T-helper 1 cell treated with Interleukin-12 subunit alpha and Interleukin-12 subunit beta and Interleukin-4 antibody, amounts not matched to agents 30 μg/mL and 1 μg/mL, for 36 hours (primary cell): ENCODE measurements around the gene ARID4B.

Experiments
- H3K27ac Mint-ChIP-seq: one replicate; pipeline ENCODE4 v1.8.0; 2021; ENCODE audit warnings: mild to moderate bottlenecking, mixed read lengths
- H3K27me3 Mint-ChIP-seq: one replicate; pipeline ENCODE4 v1.8.0; 2021; ENCODE audit warnings: low read depth, mixed read lengths
- H3K36me3 Mint-ChIP-seq: one replicate; pipeline ENCODE4 v1.8.0; 2021; ENCODE audit warnings: low read depth, mixed read lengths
- H3K4me1 Mint-ChIP-seq: one replicate; pipeline ENCODE4 v1.8.0; 2021; ENCODE audit warnings: low read depth, mixed read lengths
- H3K4me3 Mint-ChIP-seq: one replicate; pipeline ENCODE4 v1.8.0; 2021; ENCODE audit warnings: mild to moderate bottlenecking, moderate library complexity, mixed read lengths
- H3K9me3 Mint-ChIP-seq: one replicate; pipeline ENCODE4 v1.8.0; 2021; ENCODE audit warnings: mixed read lengths

Gene ARID4B

DNA sequence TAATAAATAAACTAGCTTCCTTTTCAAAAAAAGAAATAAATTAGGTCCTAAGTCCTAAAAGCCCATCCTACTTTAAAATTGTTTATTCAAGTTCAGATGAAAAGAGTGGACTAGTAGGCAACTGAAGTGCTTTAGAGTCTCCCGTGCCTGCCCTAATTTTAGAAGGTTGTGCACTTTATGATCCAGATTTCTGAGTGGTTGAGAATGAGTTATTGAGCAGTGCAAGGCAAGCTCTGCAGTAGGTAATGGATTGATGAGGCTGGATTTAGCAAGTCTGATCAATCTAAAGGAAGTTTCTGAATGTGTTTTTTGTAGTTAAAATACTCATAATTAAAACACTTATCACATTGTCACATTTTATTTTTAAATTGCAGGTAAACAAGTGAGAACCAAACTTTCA is 13.4 kb upstream of the ARID4B start:
- Mint-ChIP-seq H3K4me1 (peaks cover 11% of the 10 kb centered on the region), H3K9me3 (no peaks in the 10 kb centered on the region), H3K27me3 (no peaks in the 10 kb centered on the region), H3K36me3 (peaks cover 25% of the 10 kb centered on the region), H3K27ac (no peak overlapping the region), H3K4me3 (no peak overlapping the region)

DNA sequence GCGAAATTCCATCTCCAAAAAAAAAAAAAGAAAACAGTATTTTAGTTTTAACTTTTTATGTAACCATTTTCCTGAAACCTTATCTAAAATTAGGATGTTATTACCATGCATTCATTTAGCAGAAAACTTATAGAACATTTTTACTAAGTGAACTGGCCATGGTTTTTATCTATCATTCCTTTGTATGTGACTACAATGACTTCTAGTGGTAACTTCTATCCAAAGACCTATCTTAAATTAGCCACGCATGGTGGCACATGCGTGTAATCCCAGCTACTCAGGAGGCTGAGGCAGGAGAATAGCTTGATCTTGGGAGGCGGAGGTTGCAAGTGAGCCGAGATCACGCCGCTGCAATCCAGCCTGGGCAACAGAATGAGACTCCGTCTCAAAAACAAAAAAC is 11.8 kb upstream of the ARID4B start:
- H3K9me3 Mint-ChIP-seq, result no peaks in the 10 kb centered on the region
- H3K4me3 Mint-ChIP-seq, result no peak overlapping the region
- H3K27ac Mint-ChIP-seq, result no peak overlapping the region
- H3K4me1 Mint-ChIP-seq, result peaks cover 14% of the 10 kb centered on the region
- peaks cover 19% of the 10 kb centered on the region for H3K36me3 Mint-ChIP-seq
- no peaks in the 10 kb centered on the region for H3K27me3 Mint-ChIP-seq

DNA sequence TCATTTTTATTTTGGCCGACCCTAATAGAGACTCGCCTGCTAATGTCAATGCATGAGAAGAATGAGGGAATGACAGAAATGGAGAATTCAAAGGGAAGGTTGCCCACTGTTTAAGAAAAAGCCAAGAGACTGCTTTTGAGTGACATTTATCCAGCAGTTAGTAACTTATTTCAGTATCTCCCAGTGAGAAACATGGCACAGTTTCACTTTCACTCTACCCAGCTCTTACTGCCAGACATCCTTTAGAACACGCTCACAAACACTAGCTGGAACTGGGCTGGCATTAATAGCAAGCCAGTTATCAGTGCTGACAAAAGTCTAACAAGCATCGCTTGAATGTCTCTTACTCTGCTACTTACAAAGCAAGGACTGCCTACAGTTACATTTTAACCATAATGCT is 8.9 kb upstream of the ARID4B start:
- peaks cover 12% of the 10 kb centered on the region for H3K36me3 Mint-ChIP-seq
- H3K4me3 Mint-ChIP-seq, result peak overlapping the region; percentile 47
- no peaks in the 10 kb centered on the region for H3K9me3 Mint-ChIP-seq
- H3K27ac Mint-ChIP-seq, result peak overlapping the region; percentile 79
- H3K27me3 Mint-ChIP-seq, result no peaks in the 10 kb centered on the region
- peaks cover 20% of the 10 kb centered on the region for H3K4me1 Mint-ChIP-seq

DNA sequence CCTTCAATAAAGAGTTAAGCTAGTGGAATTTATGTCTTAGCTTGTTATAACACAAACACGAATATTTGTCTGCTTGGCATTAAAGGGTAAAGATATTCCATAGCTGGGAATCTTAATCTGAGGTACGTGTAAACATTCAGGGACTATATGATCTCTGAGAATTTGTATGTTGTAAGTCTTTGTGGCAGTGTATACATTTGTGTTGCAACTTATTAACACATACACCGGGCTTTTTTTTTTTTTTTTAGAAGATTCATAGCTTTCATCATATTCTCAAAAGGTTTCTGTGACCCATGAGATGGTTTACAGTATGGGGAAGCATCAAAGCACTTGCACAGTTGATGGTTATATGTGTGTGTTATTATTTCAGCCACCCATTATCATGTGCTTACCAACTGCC is 3.4 kb upstream of the ARID4B start:
- peaks cover 8% of the 10 kb centered on the region for H3K36me3 Mint-ChIP-seq
- H3K27ac Mint-ChIP-seq, result no peak overlapping the region
- peaks cover 16% of the 10 kb centered on the region for H3K4me1 Mint-ChIP-seq
- H3K9me3 Mint-ChIP-seq, result no peaks in the 10 kb centered on the region
- no peak overlapping the region for H3K4me3 Mint-ChIP-seq
- no peaks in the 10 kb centered on the region for H3K27me3 Mint-ChIP-seq

DNA sequence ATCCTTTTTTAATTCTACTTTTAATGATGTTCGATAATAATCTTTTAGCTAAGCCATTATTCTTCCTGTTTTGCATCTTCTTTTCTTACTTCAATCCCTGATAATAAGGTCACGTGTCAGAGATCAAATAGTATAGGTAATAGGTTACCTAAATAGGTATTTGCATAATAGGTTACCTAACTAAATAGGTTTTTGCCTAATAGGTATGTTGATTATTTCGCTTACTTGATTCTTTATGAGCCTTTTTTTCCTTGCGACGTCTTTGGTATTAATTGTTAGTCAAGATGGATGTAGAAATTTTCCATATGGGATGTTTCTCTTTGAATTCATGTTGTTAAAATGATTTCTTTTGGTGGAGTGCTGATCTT is 2.9 kb upstream of the ARID4B start:
- peaks cover 19% of the 10 kb centered on the region for H3K4me1 Mint-ChIP-seq

DNA sequence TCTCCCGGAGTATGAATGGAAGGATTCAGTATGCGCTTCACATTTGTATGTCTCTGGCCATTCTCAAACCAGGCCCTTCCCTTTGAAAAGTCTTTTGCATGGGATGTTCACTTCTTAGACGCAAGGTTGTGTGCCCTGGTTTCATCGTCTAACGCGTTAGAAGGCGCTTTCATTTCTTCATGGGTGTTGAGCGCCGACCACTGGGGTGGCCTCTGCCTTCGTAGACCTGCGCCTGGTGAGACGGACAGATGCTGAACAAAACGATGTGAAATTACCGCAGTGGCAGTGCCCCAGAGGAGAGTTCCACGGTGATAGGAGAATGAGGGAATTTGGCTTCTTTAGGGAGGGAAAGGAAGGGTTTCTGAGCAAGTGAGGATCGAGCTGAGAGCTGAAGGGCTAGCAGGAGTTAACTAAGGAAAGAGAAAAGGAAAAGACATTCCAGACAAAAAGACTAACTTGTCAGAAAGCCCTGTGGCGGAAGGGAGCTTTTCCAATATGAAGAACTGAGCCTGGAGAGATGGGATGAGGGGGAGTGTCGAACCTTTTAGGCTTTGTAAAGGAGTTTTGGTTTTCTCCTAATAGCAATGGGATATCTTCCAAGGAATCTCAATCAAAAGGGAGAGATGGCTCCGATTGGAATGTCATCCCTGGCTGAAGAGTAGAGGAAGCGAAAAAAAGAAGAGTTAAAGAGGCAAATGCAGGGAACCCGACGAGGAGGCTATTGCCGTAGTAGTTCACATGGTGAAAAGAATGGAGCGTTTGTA is 1.3 kb upstream of the ARID4B start:
- Mint-ChIP-seq H3K4me1 (peaks cover 25% of the 10 kb centered on the region), H3K36me3 (peaks cover 14% of the 10 kb centered on the region), H3K9me3 (no peaks in the 10 kb centered on the region), H3K27ac (no peak overlapping the region), H3K4me3 (no peak overlapping the region), H3K27me3 (no peaks in the 10 kb centered on the region)

More for the DNA sequence above, 2.9 kb upstream of the ARID4B start:
- Mint-ChIP-seq H3K36me3 (peaks cover 11% of the 10 kb centered on the region), H3K27me3 (no peaks in the 10 kb centered on the region), H3K4me3 (no peak overlapping the region), H3K9me3 (no peaks in the 10 kb centered on the region), H3K27ac (no peak overlapping the region)

DNA sequence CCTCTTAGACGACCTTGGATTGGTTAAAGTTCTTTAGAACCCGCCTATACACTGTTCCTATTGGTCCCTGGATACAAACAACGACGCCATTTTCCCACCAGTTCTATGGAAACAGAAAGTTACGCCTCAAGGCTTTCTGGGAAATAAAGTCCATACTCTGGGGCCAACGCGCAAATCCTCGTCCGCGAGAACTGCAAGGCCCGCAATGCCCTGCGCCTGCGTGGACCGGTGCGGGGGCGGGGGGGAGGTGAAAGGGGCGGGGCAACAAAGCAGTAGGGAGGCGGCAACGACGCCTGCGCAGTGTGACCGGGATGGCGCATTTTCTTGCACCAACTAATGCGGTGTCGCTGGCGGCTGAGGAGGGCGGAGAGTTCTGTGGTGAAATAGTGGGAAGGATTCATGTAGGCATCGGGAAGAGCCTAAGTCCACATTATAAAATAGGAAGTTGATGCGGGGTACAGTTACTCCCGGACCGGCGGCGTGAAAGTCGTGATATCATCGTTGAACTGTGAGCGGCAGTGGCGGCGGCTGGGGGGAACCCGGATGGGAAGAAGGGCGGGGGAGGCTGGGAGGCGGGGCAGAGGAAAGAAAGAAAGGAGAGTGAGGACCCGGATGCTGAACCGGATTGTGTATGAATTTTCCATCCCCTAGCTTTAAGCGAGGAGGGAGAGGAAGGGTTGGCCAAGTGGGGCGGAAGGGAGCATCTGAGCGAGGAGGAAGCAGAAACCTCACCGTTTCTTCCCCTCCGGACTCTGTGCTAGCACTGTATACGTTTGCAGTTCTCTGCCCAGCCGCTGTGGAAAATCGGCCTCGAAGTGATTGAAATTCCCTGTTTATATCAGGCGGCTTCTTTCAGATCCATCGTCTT is 526 bp upstream of the ARID4B start, which contains the start of gene GGPS1:
Gene GGPS1 (plus strand): TSS at position 300 of the 868 bp plus-strand sequence. CDS start 6,695 bp downstream, outside the sequence.
- Mint-ChIP-seq H3K4me1 (peaks cover 22% of the 10 kb centered on the region), H3K9me3 (no peaks in the 10 kb centered on the region), H3K36me3 (peaks cover 13% of the 10 kb centered on the region), H3K27ac (no peak within 1 kb of the TSS), H3K4me3 (no peak within 1 kb of the TSS), H3K27me3 (no peaks in the 10 kb centered on the region)

DNA sequence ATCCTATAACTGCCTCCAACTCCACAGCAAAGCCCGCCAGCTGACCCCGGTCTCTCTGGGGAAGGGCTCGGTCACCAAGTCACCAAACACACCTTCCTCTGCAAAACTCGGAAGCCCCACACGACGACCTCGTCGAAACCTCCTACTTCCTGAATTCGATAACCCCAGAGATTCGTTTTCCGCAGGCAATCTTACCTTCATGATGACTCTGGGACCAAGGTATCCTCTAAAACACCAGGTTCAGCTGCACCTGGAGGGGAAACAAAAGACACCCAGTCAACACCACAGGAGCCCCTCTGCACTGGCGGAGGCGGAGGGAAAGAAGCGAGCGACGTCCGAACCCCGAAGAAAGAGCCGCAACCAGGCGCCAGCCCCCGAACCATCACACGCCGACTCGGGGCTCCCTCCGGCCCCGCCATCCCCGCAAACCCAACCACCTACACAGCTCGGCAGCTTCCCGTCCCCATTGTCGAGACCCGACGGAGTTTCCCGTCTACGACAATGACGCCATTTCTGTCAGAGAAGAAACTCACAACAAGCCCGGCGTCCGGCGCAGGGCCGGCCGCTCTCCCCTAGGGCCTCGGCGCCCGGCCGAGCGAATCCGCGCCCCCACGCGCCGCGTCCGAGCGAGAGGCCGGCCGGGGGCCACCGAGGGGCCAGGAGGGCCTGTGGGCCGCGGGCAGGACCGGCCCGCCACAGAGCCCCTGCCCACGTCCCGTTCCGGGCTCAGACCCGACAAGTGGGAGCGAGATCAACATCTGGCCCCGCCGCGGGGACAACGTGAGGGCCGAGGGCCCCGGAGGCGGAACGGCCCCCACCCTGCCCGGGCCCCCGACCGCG is 1.0 kb downstream of the ARID4B start:
- H3K27ac Mint-ChIP-seq, result peak overlapping the region; percentile 98
- no peaks in the 10 kb centered on the region for H3K27me3 Mint-ChIP-seq
- no peaks in the 10 kb centered on the region for H3K9me3 Mint-ChIP-seq
- H3K4me1 Mint-ChIP-seq, result peaks cover 24% of the 10 kb centered on the region
- peak overlapping the region; percentile 94 for H3K4me3 Mint-ChIP-seq
- H3K36me3 Mint-ChIP-seq, result peaks cover 20% of the 10 kb centered on the region

DNA sequence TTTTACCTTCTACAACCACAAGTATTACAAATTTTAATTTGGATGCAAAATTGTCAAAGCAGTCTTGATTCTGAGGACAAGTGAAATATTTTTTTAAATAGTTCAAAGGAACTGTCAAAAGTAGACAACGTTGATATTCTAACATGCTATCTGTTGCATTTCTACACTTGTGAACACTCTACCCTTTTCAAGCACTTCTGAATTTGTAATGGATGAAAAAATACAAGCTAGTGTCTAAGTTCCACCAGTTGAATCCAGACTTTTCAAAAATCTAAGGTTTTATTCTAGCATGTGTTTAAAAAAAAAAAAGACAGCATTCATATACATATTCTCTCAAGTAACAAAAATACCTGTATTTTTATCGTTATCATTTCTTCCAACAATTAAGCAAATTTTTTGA is 2.1 kb downstream of the ARID4B start:
- Mint-ChIP-seq H3K4me3 (peak overlapping the region; percentile 94), H3K27me3 (no peaks in the 10 kb centered on the region), H3K36me3 (peaks cover 25% of the 10 kb centered on the region), H3K9me3 (no peaks in the 10 kb centered on the region), H3K27ac (peak overlapping the region; percentile 98), H3K4me1 (peaks cover 29% of the 10 kb centered on the region)

DNA sequence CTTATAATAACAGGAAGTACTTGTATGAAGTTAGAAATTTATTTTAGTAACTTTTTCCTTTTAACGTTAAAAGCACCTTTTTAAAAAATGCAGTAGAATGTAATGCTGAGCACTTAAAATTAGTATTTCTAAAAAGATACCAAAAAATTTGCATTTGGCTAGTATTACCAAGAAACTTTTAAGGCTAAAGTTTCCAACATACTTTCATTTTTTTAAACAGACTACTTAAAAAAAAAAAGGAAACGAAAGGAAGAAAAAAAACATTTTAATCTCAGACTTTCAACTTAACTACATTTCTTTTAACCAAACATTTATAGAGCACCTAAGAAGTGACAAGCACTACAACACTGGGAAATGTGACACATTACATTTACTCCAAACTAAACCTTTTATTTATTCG is 2.8 kb downstream of the ARID4B start:
- H3K4me3 Mint-ChIP-seq, result peak overlapping the region; percentile 94
- no peaks in the 10 kb centered on the region for H3K27me3 Mint-ChIP-seq
- peaks cover 36% of the 10 kb centered on the region for H3K4me1 Mint-ChIP-seq
- H3K36me3 Mint-ChIP-seq, result peaks cover 31% of the 10 kb centered on the region
- H3K27ac Mint-ChIP-seq, result peak overlapping the region; percentile 26
- no peaks in the 10 kb centered on the region for H3K9me3 Mint-ChIP-seq

DNA sequence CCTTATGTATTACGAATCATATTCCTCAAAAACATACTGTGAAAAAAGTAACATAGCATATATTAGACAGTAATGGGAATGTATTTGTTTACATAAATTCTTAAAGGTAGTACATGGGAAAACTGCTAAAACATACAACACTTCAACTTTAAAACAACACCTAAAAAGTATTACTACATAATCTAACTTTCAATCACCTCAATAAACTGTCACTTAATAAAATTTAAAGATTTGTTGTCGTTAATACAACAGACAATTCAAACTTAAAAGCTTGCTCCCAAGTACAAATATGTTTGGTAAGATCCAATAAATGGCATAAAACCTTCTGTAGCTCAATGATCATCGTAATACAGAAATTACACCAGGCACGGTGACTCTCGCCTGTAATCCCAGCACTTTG is 3.7 kb downstream of the ARID4B start:
- H3K36me3 Mint-ChIP-seq, result peaks cover 31% of the 10 kb centered on the region
- peak overlapping the region; percentile 94 for H3K4me3 Mint-ChIP-seq
- H3K9me3 Mint-ChIP-seq, result no peaks in the 10 kb centered on the region
- H3K27ac Mint-ChIP-seq, result no peak overlapping the region
- H3K4me1 Mint-ChIP-seq, result peaks cover 38% of the 10 kb centered on the region
- no peaks in the 10 kb centered on the region for H3K27me3 Mint-ChIP-seq

DNA sequence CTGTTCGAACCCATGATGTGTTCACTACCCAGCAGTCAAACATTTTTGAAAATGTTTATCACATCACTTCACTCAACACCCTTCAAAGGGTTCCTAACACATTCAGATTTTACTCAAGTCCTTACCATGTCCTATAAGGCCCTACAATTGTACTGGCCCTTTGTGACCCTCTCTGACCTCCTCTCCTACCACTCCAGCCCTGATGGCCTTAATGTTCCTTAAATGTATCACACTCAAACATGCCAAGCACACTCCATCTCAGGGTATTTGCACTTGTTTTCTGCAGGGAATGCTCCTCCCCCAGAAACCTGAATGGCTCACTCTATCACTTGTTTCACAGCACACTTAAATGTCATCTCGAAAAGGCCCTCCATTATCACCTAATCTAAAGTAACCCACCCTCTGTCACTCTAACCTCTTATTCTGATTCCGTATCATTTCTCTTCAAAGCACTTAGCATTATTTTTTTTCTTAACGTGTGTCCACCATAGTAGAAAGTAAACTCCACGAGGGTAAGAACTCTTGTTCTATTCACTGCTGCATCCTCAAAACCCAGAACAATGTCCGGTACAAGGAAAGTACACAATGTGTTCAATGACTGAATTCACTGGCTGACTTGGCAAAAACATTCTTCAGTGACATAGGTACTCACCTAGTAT is 7.3 kb downstream of the ARID4B start:
- Mint-ChIP-seq H3K9me3 (no peaks in the 10 kb centered on the region), H3K4me3 (no peak overlapping the region), H3K36me3 (peaks cover 33% of the 10 kb centered on the region), H3K27ac (peak overlapping the region; percentile 2), H3K27me3 (no peaks in the 10 kb centered on the region), H3K4me1 (peaks cover 48% of the 10 kb centered on the region)

DNA sequence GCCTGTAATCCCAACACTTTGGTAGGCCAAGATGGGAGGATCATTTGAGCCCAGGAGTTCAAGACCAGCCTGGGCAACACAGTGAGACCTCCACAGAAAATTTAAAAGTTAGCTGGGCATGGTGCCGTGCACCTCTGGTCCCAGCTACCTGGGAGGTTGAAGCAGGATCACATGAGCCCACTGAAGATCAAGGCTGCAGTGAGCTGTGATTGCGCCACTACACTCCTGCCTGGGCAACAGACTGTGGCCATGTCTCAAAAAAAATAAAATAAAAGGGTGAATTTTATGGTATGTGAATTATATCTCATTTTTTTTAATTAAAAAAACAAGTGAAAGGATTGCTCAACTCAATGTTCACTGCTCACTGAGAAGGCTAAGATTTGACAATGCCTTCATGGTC is 8.7 kb downstream of the ARID4B start:
- peaks cover 49% of the 10 kb centered on the region for H3K4me1 Mint-ChIP-seq
- H3K27me3 Mint-ChIP-seq, result no peaks in the 10 kb centered on the region
- no peak overlapping the region for H3K27ac Mint-ChIP-seq
- H3K36me3 Mint-ChIP-seq, result peaks cover 30% of the 10 kb centered on the region
- H3K9me3 Mint-ChIP-seq, result no peaks in the 10 kb centered on the region
- no peak overlapping the region for H3K4me3 Mint-ChIP-seq

DNA sequence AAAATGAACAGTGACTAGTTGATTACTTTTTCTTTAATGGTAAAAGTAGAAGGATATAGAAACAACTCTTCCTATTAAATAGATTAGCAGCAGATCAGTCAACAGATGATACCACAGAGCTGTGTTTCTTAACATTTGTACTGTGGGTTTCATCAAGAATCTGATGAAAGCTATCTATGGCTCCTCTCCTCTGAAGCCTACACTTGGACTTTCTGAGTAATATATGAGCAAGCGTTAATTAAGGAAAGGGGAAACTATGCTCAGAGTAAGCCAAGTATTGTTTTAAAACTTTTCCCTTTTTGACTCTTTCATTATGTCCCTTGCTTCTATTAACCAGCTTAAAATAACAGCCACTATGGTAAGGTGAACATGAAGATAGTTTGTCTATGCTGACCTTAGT is 10.8 kb downstream of the ARID4B start:
- Mint-ChIP-seq H3K4me1 (peaks cover 57% of the 10 kb centered on the region), H3K36me3 (peaks cover 25% of the 10 kb centered on the region), H3K27ac (no peak overlapping the region), H3K4me3 (no peak overlapping the region), H3K27me3 (no peaks in the 10 kb centered on the region), H3K9me3 (no peaks in the 10 kb centered on the region)
